NCI-H2227 (cell line): ENCODE results near the gene FAM162A.

ENCODE experiments used
- DNase-seq: peaks from one replicate; lab custom pipeline; 2025; ENCODE audit not compliant: unreplicated experiment; lab: John Stamatoyannopoulos, UW

Gene FAM162A

GRCh38 chr3:122387709-122388108, 3.7 kb downstream of the FAM162A start:
- DNase-seq = no peak

- no peak for DNase-seq
Measured at GRCh38 chr3:122389197-122389596, 5.2 kb downstream of the FAM162A start.

GRCh38 chr3:122389892-122390291, 5.9 kb downstream of the FAM162A start:
- no peak for DNase-seq

GRCh38 chr3:122390665-122391064, 6.7 kb downstream of the FAM162A start:
- DNase-seq = no peak

- DNase-seq = no peak
Measured at GRCh38 chr3:122391681-122392446, 7.9 kb downstream of the FAM162A start.

GRCh38 chr3:122392868-122393844, 9.2 kb downstream of the FAM162A start:
- DNase-seq = peak; percentile 45

GRCh38 chr3:122394173-122394572, 10.2 kb downstream of the FAM162A start:
- no peak for DNase-seq

- DNase-seq = no peak
Measured at GRCh38 chr3:122395582-122395981, 11.6 kb downstream of the FAM162A start.

- no peak for DNase-seq
Measured at GRCh38 chr3:122396511-122396910, 12.5 kb downstream of the FAM162A start.

- no peak for DNase-seq
Measured at GRCh38 chr3:122397201-122397600, 13.2 kb downstream of the FAM162A start.

GRCh38 chr3:122398920-122399319, 14.9 kb downstream of the FAM162A start:
- no peak for DNase-seq

GRCh38 chr3:122403489-122403888, 19.5 kb downstream of the FAM162A start:
- no peak for DNase-seq

- DNase-seq = no peak
Measured at GRCh38 chr3:122405015-122405414, 21.0 kb downstream of the FAM162A start.

GRCh38 chr3:122406198-122406597, 22.2 kb downstream of the FAM162A start:
- DNase-seq = no peak

GRCh38 chr3:122407946-122408345, 24.0 kb downstream of the FAM162A start:
- no peak for DNase-seq

- DNase-seq = no peak
Measured at GRCh38 chr3:122409446-122409845, 25.5 kb downstream of the FAM162A start.

- no peak for DNase-seq
Measured at GRCh38 chr3:122410111-122410510, 26.1 kb downstream of the FAM162A start.

GRCh38 chr3:122410639-122411038, 26.7 kb downstream of the FAM162A start:
- no peak for DNase-seq

GRCh38 chr3:122414391-122414790, 30.4 kb downstream of the FAM162A start:
- no peak for DNase-seq

- DNase-seq = no peak
Measured at GRCh38 chr3:122415104-122415744, 31.2 kb downstream of the FAM162A start.
